SH-SY5Y (cell line): ENCODE data around the gene ALOX5.

Experiments
- GATA2 ChIP-seq: IDR thresholded peaks from 2 replicates; pipeline ENCODE4 v1.6.1; 2011; ENCODE audit warnings: mild to moderate bottlenecking, low read depth, low read length
- GATA3 ChIP-seq: IDR thresholded peaks from 2 replicates; pipeline ENCODE4 v1.6.1; 2011; ENCODE audit warnings: low read depth, mild to moderate bottlenecking, low read length, moderate library complexity

- TF ChIP-seq GATA2 (no peak), GATA3 (no peak)
Observed at GRCh38 chr10:45460235-45460878, 86.3 kb downstream of the ALOX5 start.
